Gastrocnemius medialis (tissue), 4 donors: Measurements from ENCODE around the gene KANSL1L. TPM values are rescaled to one million over a fixed set of nuclear protein-coding genes. Genes with fewer than 3 reads are reported as not detected.

Experiments
- ATAC-seq, 2 donors: fragments of 150-250 bp; one replicate each; pipeline ENCODE4 v1.9.1; 2016
- DNase-seq, 2 donors: peaks; one replicate each; pipeline ENCODE4 v3.0.0-alpha.2; 2019
- H3K27ac ChIP-seq, 4 donors: fragments of 200-600 bp; sonication (generic); 1 replicate in 1 of 4; 2 replicates in 3 of 4; pipeline ENCODE4 v1.5.1; 2016 to 2018; ENCODE audit warnings: mild to moderate bottlenecking in 2 of 4, moderate library complexity in 1 of 4
- H3K27me3 ChIP-seq, 3 donors: fragments of 200-600 bp; sonication (generic) in 2 of 3; 1 replicate in 1 of 3; 2 replicates in 2 of 3; pipeline versions ENCODE4 v1.5.1 to v1.6.0; 2016 to 2019; ENCODE audit warnings: mild to moderate bottlenecking in 1 of 3, moderate library complexity in 1 of 3
- H3K36me3 ChIP-seq, 2 donors: fragments of 200-600 bp; sonication (generic) in 1 of 2; one replicate each; pipeline ENCODE4 v1.5.1; 2017 to 2018
- H3K4me1 ChIP-seq, 2 donors: fragments of 200-600 bp; sonication (generic) in 1 of 2; one replicate each; pipeline ENCODE4 v1.5.1; 2016 to 2017; ENCODE audit warnings: mild to moderate bottlenecking in 2 of 2
- H3K4me3 ChIP-seq, 4 donors: fragments of 200-600 bp; sonication (generic) in 3 of 4; 1 replicate in 1 of 4; 2 replicates in 3 of 4; pipeline ENCODE4 v1.5.1; 2016 to 2019; ENCODE audit warnings: mild to moderate bottlenecking in 2 of 4
- H3K9me3 ChIP-seq, 3 donors: fragments of 200-600 bp; sonication (generic) in 2 of 3; 1 replicate in 1 of 3; 2 replicates in 2 of 3; pipeline ENCODE4 v1.5.1; 2016 to 2019
- CTCF ChIP-seq, 5 experiments: fragments of 450-650 bp in 3 of 5; fragments of 200-600 bp in 2 of 5; sonication (generic) in 2 of 5; IDR thresholded peaks in 4 of 5; conservative IDR thresholded peaks in 1 of 5; 1 replicate in 4 of 5; 2 replicates in 1 of 5; pipeline ENCODE4 v1.5.1; 2016 to 2019; ENCODE audit warnings: antibody characterized with exemption in 5 of 5, mild to moderate bottlenecking in 3 of 5, moderate library complexity in 3 of 5
- POLR2A ChIP-seq, 2 donors: fragments of 450-650 bp; IDR thresholded peaks; one replicate each; pipeline ENCODE4 v1.6.1; 2017; ENCODE audit warnings: antibody characterized with exemption in 2 of 2, mild to moderate bottlenecking in 2 of 2, moderate library complexity in 2 of 2
- in situ Hi-C, 4 donors: fragments of 200-750 bp; cut with MboI; loops; one replicate each; pipeline versions ENCODE4 v1.15.0 to v1.8.0; 2017; ENCODE audit warnings: low sequenced_read_pairs in 4 of 4
- intact Hi-C: fragments of 100-400 bp; cut with DNase I; formaldehyde crosslinking; loops from one replicate; pipeline ENCODE4 v1.15.1; 2023; ENCODE audit warnings: low total_unique reads
- total RNA-seq, 4 donors: library from RNA; depleted of rRNA; stranded (reverse); fragments of >200 nt; gene quantifications; one replicate each; pipeline versions ENCODE4 v1.1.0 to v1.2.3, GENCODE V29; 2016

The KANSL1L gene
- total RNA-seq, 4 donors from 2014 or later: 19.4 to 21.9 (median 20.4) TPM

GRCh38 chr2:210172219-210172575 is 988 bp upstream of the KANSL1L start:
- ATAC-seq: no peak
- no peak for DNase-seq
- no peaks in the 10 kb centered on the region for H3K27me3 ChIP-seq
- H3K27ac ChIP-seq: peak overlapping the region; percentile 92 to 100 (median 96)
- in situ Hi-C loops: no loop called here
- no peaks in the 10 kb centered on the region for H3K9me3 ChIP-seq
- peak overlapping the region; percentile 66 to 96 (median 76) for H3K4me3 ChIP-seq
- H3K36me3 ChIP-seq: no peaks in the 10 kb centered on the region
- intact Hi-C loops: loop anchor here (5.0 kb wide), 1 partner anchor 140 kb away; no protein-coding TSS in a partner anchor
- TF ChIP-seq POLR2A (IDR thresholded peaks at IDR 0.05): no peak
- no peak for TF ChIP-seq CTCF (IDR thresholded peaks at IDR 0.05 in 4 of 5, conservative IDR thresholded peaks at IDR 0.05 in 1 of 5)
- peaks cover 29 to 32% of the 10 kb centered on the region in 2 donors for H3K4me1 ChIP-seq

- H3K36me3 ChIP-seq: no peaks in the 10 kb centered on the region
- DNase-seq (peak; percentile 91 to 92), ATAC-seq (peak; percentile 83 to 88)
- H3K9me3 ChIP-seq: no peaks in the 10 kb centered on the region
- H3K4me1 ChIP-seq: peaks cover 44 to 46% of the 10 kb centered on the region in 2 donors
- H3K4me3 ChIP-seq: peak overlapping the region; percentile 71 to 96 (median 84)
- TF ChIP-seq CTCF (IDR thresholded peaks at IDR 0.05 in 4 of 5, conservative IDR thresholded peaks at IDR 0.05 in 1 of 5): no peak
- TF ChIP-seq POLR2A (IDR thresholded peaks at IDR 0.05): peak; percentile 90 to 95
- in situ Hi-C loops (no loop called here), intact Hi-C loops (loop anchor here (2.0 to 5.0 kb wide), 3 partner anchors 24 to 168 kb away; partner anchors contain the start of gene RPE)
- H3K27me3 ChIP-seq: no peaks in the 10 kb centered on the region
- H3K27ac ChIP-seq: peak overlapping the region; percentile 99 to 100 (median 100)
Measured at GRCh38 chr2:210170446-210171303, 534 bp downstream of the KANSL1L start.

GRCh38 chr2:210170196-210170445 is 1.1 kb downstream of the KANSL1L start:
- Histone ChIP-seq H3K36me3 (no peaks in the 10 kb centered on the region), H3K9me3 (no peaks in the 10 kb centered on the region), H3K27ac (peak overlapping the region; percentile 99 to 100 (median 100)), H3K27me3 (no peaks in the 10 kb centered on the region), H3K4me1 (peaks cover 46 to 52% of the 10 kb centered on the region in 2 donors), H3K4me3 (peak overlapping the region; percentile 71 to 96 (median 84))
- ATAC-seq (no peak), DNase-seq (no peak)
- in situ Hi-C loops: no loop called here
- intact Hi-C loops: loop anchor here (2.0 to 5.0 kb wide), 3 partner anchors 25 to 167 kb away; partner anchors contain the start of gene RPE
- no peak for TF ChIP-seq POLR2A (IDR thresholded peaks at IDR 0.05)
- no peak for TF ChIP-seq CTCF (IDR thresholded peaks at IDR 0.05 in 4 of 5, conservative IDR thresholded peaks at IDR 0.05 in 1 of 5)

GRCh38 chr2:210169516-210170195 is 1.6 kb downstream of the KANSL1L start:
- in situ Hi-C loops: no loop called here
- H3K27ac ChIP-seq: peak overlapping the region; percentile 99 to 100 (median 100)
- H3K4me1 ChIP-seq: peaks cover 46 to 52% of the 10 kb centered on the region in 2 donors
- peak overlapping the region; percentile 71 to 96 (median 84) for H3K4me3 ChIP-seq
- H3K27me3 ChIP-seq: no peaks in the 10 kb centered on the region
- no peaks in the 10 kb centered on the region for H3K36me3 ChIP-seq
- H3K9me3 ChIP-seq: no peaks in the 10 kb centered on the region
- ATAC-seq (no peak), DNase-seq (no peak)
- no peak for TF ChIP-seq CTCF (IDR thresholded peaks at IDR 0.05 in 4 of 5, conservative IDR thresholded peaks at IDR 0.05 in 1 of 5)
- no peak for TF ChIP-seq POLR2A (IDR thresholded peaks at IDR 0.05)
- intact Hi-C loops: loop anchor here (2.0 to 5.0 kb wide), 3 partner anchors 25 to 167 kb away; partner anchors contain the start of gene RPE
